HepG2 (cell line): ENCODE measurements around the gene SLC2A11.

Experiments
- NFIC ChIP-seq: IDR thresholded peaks from 2 replicates; pipeline ENCODE4 v1.6.1; 2012; ENCODE audit warnings: mild to moderate bottlenecking, low read length, inconsistent platforms
- NFYB ChIP-seq: sonication (generic); formaldehyde crosslinking; IDR thresholded peaks from 2 replicates; pipeline ENCODE4 v1.4.0; 2020; ENCODE audit warnings: missing genetic modification reagents
- NR2C2 ChIP-seq: sonication (generic); formaldehyde crosslinking; IDR thresholded peaks from 2 replicates; pipeline ENCODE4 v1.4.0; 2020; ENCODE audit warnings: missing genetic modification reagents, mild to moderate bottlenecking, moderate library complexity, borderline replicate concordance
- RFX5 ChIP-seq: IDR thresholded peaks from 2 replicates; pipeline ENCODE4 v1.6.1; 2011; ENCODE audit warnings: low read depth, low read length, improper control_type of control experiment
- SIN3A ChIP-seq: IDR thresholded peaks from 2 replicates; pipeline ENCODE4 v1.6.1; 2011; ENCODE audit warnings: low read depth, mild to moderate bottlenecking, control low read depth, low read length, borderline replicate concordance
- TBL1XR1 ChIP-seq: fragments of 150-350 bp; IDR thresholded peaks from 2 replicates; pipeline ENCODE4 v1.6.1; 2014; ENCODE audit warnings: borderline replicate concordance, low read length; ENCODE audit not compliant: partially characterized antibody
- TCF7L2 ChIP-seq: IDR thresholded peaks from 2 replicates; pipeline ENCODE4 v1.6.1; 2011; ENCODE audit warnings: mild to moderate bottlenecking, low read depth, low read length, moderate library complexity
- YEATS4 ChIP-seq: sonication (generic); formaldehyde crosslinking; IDR thresholded peaks from 2 replicates; pipeline ENCODE4 v1.4.0; 2020; ENCODE audit warnings: missing genetic modification reagents, borderline replicate concordance
- ZNF343 ChIP-seq: sonication (generic); formaldehyde crosslinking; IDR thresholded peaks from 2 replicates; pipeline ENCODE4 v1.4.0; 2020; ENCODE audit warnings: mild to moderate bottlenecking, missing genetic modification reagents
- TF ChIP-seq, protein P1 (sequence below): sonication (generic); formaldehyde crosslinking; IDR thresholded peaks from 2 replicates; pipeline ENCODE4 v1.4.0; 2020; ENCODE audit warnings: missing genetic modification reagents, low read depth, mild to moderate bottlenecking, borderline replicate concordance
- TF ChIP-seq, protein P2 (sequence below): sonication (generic); formaldehyde crosslinking; IDR thresholded peaks from 2 replicates; pipeline ENCODE4 v1.4.0; 2020; ENCODE audit warnings: missing genetic modification reagents
- TF ChIP-seq, protein P3 (sequence below): sonication (generic); formaldehyde crosslinking; IDR thresholded peaks from 2 replicates; pipeline ENCODE4 v1.5.0; 2020; ENCODE audit warnings: mild to moderate bottlenecking, missing genetic modification reagents, moderate library complexity
- TF ChIP-seq, protein P4 (sequence below): sonication (generic); formaldehyde crosslinking; IDR thresholded peaks from 2 replicates; pipeline ENCODE4 v1.4.0; 2020; ENCODE audit warnings: missing genetic modification reagents

DNA sequence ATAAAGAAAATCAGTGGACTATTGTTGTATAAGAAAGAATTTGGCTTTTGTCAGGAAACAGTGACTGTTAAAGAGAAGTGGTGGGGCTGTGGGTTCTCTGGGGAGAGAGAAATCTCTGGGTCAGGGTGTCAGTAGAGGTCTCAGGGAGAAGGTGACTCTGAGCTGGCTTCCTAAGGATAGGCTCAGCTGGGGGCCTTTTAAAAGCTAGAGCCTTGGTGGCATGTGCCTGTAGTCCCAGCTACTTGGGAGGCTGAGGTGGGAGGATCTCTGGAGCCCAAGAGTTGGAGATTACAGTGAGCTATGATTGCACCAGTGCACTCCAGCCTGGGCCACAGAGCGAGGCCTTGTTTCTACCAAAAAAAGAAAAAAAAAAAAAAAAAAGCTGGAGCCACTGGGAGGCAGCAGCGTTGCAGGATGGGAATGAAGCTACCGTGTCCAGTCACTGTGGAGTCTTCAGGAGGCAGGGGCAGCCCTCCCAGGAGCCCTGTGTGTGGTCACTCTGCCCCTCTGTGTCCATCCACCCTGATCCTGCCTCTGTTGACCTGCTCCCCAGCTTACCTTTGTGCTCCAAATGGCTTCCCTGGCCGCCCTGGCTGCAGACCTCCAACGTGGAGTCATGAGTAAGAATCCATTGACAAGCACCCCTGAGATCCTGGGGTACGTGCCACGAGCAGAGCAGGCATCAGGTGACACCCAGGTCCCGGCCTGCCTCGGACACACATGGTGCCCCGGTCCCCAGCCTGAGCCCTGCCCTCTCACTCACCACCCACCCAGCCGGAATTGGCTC, 31.1 kb downstream of the SLC2A11 start:
- TF ChIP-seq, protein P1, sequence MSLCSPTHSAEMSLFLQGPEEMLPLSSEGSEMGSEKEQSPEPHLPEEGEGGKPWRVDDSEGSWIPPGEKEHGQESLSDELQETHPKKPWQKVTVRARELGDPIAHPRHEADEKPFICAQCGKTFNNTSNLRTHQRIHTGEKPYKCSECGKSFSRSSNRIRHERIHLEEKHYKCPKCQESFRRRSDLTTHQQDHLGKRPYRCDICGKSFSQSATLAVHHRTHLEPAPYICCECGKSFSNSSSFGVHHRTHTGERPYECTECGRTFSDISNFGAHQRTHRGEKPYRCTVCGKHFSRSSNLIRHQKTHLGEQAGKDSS (CRISPR knock-in tag), result no peak
- TF ChIP-seq ZNF343 (CRISPR knock-in tag), result no peak
- no peak for TF ChIP-seq NR2C2
- TF ChIP-seq, protein P2, sequence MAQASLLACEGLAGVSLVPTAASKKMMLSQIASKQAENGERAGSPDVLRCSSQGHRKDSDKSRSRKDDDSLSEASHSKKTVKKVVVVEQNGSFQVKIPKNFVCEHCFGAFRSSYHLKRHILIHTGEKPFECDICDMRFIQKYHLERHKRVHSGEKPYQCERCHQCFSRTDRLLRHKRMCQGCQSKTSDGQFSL (CRISPR knock-in tag), result no peak
- TF ChIP-seq NFIC, result no peak
- TF ChIP-seq RFX5, result no peak
- no peak for TF ChIP-seq TBL1XR1
- no peak for TF ChIP-seq YEATS4
- TF ChIP-seq NFYB, result no peak
- TF ChIP-seq, protein P3, sequence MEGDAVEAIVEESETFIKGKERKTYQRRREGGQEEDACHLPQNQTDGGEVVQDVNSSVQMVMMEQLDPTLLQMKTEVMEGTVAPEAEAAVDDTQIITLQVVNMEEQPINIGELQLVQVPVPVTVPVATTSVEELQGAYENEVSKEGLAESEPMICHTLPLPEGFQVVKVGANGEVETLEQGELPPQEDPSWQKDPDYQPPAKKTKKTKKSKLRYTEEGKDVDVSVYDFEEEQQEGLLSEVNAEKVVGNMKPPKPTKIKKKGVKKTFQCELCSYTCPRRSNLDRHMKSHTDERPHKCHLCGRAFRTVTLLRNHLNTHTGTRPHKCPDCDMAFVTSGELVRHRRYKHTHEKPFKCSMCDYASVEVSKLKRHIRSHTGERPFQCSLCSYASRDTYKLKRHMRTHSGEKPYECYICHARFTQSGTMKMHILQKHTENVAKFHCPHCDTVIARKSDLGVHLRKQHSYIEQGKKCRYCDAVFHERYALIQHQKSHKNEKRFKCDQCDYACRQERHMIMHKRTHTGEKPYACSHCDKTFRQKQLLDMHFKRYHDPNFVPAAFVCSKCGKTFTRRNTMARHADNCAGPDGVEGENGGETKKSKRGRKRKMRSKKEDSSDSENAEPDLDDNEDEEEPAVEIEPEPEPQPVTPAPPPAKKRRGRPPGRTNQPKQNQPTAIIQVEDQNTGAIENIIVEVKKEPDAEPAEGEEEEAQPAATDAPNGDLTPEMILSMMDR (CRISPR knock-in tag), result peak; percentile 59
- no peak for TF ChIP-seq SIN3A
- TF ChIP-seq, protein P4, sequence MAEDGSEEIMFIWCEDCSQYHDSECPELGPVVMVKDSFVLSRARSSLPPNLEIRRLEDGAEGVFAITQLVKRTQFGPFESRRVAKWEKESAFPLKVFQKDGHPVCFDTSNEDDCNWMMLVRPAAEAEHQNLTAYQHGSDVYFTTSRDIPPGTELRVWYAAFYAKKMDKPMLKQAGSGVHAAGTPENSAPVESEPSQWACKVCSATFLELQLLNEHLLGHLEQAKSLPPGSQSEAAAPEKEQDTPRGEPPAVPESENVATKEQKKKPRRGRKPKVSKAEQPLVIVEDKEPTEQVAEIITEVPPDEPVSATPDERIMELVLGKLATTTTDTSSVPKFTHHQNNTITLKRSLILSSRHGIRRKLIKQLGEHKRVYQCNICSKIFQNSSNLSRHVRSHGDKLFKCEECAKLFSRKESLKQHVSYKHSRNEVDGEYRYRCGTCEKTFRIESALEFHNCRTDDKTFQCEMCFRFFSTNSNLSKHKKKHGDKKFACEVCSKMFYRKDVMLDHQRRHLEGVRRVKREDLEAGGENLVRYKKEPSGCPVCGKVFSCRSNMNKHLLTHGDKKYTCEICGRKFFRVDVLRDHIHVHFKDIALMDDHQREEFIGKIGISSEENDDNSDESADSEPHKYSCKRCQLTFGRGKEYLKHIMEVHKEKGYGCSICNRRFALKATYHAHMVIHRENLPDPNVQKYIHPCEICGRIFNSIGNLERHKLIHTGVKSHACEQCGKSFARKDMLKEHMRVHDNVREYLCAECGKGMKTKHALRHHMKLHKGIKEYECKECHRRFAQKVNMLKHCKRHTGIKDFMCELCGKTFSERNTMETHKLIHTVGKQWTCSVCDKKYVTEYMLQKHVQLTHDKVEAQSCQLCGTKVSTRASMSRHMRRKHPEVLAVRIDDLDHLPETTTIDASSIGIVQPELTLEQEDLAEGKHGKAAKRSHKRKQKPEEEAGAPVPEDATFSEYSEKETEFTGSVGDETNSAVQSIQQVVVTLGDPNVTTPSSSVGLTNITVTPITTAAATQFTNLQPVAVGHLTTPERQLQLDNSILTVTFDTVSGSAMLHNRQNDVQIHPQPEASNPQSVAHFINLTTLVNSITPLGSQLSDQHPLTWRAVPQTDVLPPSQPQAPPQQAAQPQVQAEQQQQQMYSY, result no peak
- TF ChIP-seq TCF7L2, result no peak
